GM12874 (cell line): ENCODE measurements around the gene COMT.

ENCODE experiments used
- TF ChIP-seq, protein P1 (sequence below): IDR thresholded peaks from 2 replicates; pipeline ENCODE4 v1.5.1; 2011; ENCODE audit warnings: low read depth, mild to moderate bottlenecking, control low read depth, low read length, moderate library complexity; ENCODE audit not compliant: insufficient read depth

Gene COMT

GRCh38 chr22:19990609-19991394 is 49.2 kb downstream of the COMT start:
- TF ChIP-seq, protein P1, sequence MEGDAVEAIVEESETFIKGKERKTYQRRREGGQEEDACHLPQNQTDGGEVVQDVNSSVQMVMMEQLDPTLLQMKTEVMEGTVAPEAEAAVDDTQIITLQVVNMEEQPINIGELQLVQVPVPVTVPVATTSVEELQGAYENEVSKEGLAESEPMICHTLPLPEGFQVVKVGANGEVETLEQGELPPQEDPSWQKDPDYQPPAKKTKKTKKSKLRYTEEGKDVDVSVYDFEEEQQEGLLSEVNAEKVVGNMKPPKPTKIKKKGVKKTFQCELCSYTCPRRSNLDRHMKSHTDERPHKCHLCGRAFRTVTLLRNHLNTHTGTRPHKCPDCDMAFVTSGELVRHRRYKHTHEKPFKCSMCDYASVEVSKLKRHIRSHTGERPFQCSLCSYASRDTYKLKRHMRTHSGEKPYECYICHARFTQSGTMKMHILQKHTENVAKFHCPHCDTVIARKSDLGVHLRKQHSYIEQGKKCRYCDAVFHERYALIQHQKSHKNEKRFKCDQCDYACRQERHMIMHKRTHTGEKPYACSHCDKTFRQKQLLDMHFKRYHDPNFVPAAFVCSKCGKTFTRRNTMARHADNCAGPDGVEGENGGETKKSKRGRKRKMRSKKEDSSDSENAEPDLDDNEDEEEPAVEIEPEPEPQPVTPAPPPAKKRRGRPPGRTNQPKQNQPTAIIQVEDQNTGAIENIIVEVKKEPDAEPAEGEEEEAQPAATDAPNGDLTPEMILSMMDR, result no peak

DNA sequence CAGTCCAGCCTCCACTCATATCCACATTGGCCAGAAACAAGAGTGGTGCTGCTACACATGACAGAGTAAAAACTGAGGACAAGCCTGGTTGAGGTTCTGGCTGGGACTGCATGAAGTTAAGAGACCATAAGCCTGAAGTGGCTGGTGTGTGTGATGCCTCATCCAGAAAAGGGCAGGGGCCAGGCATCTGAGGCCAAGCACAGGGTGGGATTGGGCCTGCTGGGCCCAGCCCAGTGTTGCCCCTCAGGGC is 49.7 kb downstream of the COMT start:
- TF ChIP-seq, protein P1, result no peak

DNA sequence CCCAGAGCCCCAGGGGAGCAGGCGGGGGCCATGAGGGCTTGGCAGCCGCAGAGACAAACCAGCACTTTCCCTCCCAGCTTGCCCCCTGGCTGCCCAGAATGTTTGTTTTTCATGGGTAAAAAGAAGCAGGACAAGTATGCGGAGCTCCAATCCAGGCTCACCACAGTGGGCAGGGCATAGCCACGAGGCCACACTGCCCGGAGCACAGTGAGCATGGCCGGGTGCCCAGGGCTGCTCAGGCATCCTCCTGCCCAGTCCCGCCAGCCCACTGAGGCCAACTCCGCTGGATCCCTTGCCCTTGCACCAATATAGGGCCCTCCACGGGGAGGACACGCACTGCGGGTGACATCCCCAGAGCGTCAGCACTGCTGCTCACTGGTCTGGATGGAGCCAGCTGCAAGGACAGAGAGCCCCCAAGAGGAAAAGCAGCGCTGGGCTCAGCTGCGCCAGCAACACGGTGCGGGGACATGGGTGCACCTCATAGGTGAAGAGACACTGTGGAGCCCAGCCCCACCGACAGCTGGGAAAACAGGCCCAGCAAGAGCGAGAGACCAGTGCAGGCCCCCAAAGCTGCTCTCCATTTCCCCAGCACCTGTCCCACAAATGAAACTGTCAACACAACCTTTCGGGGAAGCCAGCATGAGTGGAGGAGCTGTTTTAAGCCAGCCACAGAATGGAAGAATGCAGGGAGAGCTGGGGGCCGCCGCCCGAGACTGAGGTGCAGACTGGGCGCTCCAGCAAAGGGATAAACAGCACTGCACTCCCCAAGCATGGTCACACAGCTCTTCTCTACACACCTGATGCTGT is 50.3 kb downstream of the COMT start:
- TF ChIP-seq, protein P1, result no peak

GRCh38 chr22:19992481-19992911 is 50.9 kb downstream of the COMT start:
- TF ChIP-seq, protein P1, result no peak

GRCh38 chr22:19992921-19993355 is 51.4 kb downstream of the COMT start:
- TF ChIP-seq, protein P1, result no peak

DNA sequence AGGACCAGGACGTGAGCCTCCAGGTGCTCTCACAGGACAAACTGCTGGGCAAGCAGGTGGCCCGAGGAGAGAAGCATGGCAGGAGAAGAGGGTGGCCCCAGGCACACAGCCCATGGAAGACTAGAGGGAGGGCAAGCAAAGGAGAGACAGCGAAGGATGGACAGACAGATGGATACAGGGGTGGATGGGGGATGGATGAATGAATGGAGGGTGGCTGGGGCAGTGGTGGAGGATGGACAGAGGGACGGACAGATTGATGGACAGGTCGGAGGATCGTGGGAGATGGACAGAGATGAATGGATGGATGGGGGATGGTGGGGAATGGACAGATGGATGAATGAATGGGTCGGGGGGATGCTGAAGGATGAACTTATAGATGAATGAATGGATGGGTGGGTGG is 52.4 kb downstream of the COMT start:
- TF ChIP-seq, protein P1, result no peak

DNA sequence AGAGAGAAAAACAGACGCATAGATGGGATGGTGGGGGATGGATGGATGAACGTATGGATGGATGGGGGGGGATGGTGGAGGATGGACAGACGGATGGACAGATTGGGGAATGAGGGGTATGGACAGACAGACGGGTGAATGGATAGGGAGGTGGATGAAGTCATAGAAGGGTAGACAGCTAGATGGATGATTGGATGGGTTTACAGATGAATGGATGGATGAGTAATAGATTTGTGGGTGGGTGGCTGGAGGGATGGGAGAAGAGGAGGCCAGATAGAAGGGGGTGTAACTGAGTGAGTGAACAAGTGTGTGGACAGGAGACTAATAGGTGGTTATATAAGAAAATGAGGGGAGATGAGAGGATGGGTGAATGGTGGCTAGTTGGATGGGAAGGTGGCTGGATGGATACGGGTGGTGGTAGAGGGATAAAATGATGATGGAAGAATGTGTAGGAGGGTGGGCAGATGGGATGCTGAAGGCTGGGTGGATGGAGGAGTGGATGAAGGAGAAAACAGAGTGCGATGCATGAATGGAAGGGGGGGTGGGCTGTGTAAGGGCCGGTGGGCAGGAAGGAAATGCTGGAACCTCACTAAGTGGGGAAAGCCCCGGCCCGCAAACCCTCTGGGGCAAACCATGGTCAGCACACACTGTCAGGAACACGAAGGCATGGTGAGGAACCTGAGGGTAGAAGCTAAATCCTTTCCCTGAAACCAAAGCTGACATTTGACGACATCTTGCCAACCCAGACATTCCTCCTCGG is 53.5 kb downstream of the COMT start:
- TF ChIP-seq, protein P1, result no peak
